Stimulated activated CD4-positive, alpha-beta T cell treated with anti-CD3 and anti-CD28 coated beads, Interleukin-2, amount 100 ng/mL, for 24 hours (primary cell): Measurements from ENCODE around the gene ZNF827.

Experiments
- DNase-seq, 2 donors: peaks; one replicate each; pipeline ENCODE4 v3.0.0-alpha.2; 2020

Gene ZNF827

DNA sequence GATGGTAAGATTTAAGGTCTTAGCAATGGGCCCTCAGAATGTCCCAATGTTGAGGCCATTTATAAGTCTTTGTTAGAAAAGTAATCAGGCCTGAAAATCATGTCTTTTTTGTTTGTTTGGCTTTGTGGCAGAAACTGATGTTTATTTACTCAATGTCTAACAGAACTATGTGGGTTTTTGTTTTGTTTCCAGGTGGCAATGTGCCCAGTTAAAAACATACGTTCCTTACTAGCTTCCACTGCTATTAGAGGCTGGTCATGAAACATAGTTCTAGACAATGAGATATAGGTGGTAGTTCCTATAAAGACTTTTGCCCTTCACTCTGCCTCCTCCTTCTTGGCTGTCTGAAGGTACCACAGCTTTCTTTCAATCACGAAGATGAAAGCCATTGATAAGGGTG is 149.9 kb downstream of the ZNF827 start:
- DNase-seq, result no peak

DNA sequence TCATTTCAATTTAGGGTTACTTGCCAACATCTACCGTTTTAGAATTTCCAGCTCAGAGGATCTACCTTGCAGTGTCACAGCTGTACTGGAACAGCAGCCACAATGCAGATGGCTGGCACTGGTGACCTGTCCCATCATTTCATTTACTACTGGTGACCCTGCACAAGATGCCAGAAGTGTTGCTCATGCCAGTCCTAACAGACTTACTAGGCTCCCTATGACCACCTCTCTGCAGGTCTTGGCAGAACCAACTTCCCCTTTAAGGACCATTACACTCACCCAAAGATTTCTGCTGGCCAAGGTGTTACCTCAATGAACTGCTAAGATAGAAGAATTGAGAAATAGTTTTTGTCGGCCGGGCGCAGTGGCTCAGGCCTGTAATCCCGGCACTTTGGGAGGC is 151.8 kb downstream of the ZNF827 start:
- no peak for DNase-seq

DNA sequence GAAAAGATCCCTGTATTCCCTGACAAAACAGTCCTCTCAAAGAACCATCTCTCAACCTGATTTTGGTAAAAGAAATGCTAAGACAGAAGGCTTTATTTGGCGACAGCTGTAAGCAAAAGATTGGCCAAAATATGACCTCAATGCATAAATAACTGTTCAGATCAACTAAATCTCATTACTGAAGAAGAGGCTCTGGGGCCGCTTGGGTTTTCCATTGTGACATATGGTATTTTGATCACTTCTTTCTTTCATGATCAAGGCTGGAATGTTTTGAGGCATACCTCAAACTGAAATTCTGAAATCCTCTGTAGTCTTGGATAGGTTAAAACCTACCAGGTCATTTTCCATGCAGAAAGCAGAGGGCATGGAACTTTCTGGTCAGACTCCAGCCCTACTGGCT is 152.4 kb downstream of the ZNF827 start:
- DNase-seq, result no peak

DNA sequence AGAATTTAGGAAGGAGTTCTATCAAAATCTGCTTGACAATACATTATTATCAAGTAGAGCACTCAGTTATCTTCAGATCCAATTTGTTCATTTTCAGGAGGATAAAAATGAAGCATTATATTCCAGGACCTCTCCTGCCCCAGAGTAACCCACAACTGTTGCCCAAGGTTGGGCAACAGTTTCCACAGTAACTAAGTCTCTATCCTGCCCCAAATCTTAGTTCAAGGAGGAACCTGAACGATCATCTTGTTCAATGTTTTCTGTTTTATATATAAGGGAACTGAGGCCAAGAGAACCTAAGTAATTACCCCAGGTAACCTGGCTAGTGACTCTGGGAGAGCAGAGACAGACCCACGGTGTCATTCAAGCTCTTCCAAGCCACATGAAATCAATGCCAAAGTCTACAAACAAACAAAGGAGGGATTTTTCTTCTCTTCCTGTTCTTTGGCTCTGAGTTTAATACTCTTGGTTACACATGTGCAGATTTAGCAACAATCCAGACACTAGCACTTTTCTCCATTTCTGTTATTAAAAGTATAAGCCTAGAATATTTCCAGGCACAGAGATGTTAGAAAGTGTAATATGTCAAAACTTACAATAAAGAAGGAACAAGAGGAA is 153.1 kb downstream of the ZNF827 start:
- DNase-seq, result no peak

DNA sequence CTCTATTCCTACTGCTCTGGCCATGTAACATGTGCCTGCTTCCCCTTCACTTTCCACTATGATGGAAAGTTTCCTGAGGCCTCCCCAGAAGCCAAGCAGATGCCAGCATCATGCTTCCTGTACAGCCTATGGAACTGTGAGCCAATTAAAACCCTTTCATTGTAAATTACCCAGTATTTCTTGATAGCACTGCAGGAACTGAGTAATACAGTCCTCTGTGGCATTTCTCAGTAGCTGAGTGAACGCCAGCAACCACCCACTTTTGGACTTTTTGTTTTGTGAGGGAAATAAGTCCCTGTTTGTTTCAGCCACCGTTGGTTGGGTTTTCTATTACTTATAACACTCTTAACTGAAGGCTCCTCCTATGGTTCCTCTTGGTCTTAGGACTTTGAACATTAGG is 154.6 kb downstream of the ZNF827 start:
- no peak for DNase-seq

DNA sequence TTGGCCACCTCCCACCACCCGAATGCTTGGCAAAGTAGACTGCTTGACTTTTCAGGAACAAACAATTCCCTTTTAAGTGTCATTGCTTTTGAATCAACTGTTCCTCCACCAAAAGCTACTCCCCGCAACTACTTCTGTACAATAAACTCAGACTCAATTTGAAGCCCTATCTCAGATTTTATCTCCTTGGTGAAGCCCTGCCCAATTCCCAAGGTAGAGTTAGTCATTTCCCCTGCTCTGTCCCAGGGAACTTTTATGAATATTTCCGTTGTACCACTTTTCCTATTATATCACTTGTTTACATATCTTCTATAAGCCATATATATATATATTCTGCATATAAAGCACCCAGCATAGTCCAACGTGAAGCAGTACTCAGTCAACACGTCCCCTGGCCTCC is 155.9 kb downstream of the ZNF827 start:
- DNase-seq, result no peak

DNA sequence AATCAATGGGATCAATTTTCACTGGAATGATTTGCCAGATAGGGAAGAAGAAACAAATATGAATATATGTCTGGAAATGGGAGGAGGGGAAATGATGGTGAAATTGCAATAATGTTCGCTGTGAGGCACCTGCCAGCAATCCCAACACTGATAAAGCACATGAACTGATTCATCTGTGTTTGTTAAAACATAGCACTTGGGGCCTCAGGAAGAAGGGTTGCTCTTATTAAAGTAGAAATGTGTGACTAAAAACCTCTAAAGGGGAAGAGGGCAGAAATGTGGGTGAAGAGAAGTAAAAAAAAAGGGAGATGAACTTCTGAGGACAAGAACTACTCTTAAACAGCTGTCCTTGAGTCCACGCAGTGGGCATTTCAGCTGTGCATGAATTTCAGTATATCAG is 157.3 kb downstream of the ZNF827 start:
- no peak for DNase-seq

DNA sequence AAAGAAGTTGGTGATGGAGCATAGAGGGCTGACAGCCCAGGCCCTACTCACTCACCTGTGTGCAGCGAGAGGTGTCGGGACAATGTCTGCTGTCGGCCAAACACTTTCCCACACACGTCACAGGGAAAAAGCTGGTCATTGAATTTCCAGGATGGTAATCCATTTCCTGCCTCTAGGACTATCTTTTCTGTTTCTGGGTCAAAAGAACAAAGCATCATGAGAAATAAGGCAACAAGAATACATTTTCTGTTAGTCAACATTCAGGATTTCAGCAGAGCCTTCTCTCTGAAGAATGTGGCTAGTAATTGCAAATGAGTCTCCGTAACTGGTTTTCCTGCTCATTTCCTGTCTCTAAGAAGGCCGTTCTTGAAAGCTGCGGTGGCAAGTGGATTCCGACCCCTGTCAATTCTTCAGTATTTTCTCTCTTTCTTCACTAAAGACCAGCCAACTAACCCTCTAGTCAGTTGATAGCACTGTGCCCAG is 159.3 kb downstream of the ZNF827 start:
- no peak for DNase-seq

DNA sequence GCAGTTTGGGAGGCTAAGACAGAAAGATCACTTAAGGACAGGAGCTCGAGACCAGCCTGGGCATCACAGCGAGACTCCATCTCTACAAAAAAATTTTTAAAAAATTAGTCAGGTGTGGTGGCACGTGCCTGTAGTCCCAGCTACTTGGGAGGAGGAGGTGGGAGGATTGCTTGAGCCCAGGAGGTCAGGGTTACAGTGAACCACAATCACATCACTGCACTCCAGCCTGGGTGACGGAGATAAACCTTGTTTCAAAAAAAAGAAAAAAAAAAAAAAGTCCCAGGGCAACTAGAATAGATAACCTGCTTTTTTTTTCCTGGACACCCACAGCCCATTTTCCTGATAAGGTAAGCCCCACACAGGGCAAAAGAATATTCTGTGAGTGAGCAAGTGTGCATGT is 162.4 kb downstream of the ZNF827 start:
- DNase-seq, result no peak

DNA sequence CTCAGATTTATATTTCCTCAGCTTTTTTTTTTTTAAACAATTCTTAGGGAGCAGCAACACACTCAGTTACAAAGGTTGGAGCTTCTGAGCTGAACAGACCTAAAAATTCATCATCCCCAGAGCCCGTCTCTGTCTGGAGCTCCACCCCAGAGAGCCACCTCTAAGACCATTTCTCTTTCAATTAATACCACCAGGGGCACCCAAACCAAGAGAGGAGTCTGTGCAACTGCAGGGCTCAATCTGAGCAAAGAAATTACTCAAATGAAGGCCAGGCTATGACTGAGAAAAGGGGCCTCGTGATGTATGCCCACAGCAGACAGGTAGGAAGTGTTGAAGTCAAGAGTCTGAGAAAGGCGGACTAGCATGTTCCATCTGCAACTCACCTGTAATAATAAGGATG is 163.2 kb downstream of the ZNF827 start:
- no peak for DNase-seq

DNA sequence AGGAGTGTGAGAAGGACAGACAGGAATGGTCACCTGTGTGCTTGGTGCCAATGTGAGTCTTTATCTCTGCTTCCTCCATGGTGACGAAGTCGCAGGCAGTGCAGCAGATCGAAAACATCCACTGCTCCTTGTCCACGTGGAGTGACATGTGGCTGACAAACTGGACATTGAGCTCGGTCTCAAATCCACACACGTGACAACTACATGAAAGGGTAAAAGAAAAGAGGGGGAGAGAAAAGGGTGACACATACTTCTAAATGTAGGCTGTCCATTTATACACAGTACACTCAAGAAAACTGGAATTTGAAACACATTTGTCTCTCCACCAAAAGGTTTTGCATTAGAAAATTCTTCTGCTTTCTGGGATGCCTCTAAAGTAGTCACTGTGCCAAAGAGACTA is 164.2 kb downstream of the ZNF827 start:
- DNase-seq, result no peak

DNA sequence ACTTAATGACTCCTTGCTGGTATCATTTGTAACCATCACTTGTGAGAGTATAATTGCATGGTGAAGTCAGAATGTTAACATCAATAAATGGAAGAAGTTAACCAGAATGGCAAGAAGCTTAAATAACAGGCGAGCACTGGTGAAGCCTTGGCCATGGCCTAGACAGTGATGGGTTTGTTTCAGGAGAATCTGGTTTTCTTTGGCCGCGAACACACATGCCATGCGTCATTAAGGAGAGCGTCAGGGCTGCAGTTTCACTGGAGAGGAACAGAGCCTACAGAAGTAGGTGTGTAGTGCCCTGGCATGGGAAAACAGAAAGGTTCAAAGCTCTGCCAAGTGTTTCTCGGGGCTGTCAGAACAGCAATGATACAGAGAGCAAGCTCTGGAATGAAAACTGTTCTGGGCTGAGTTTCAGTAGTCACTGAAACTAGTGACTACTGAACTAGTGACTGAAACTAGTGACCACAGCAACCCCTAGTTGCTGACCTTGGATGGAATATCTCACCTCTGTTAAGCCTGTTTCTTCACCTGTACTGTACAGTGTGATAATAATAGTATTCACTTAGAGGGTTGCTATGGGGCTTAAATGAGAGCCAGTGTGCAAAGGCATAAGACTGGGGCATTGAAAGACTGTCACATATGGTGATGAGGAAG is 164.9 kb downstream of the ZNF827 start:
- DNase-seq, result no peak

DNA sequence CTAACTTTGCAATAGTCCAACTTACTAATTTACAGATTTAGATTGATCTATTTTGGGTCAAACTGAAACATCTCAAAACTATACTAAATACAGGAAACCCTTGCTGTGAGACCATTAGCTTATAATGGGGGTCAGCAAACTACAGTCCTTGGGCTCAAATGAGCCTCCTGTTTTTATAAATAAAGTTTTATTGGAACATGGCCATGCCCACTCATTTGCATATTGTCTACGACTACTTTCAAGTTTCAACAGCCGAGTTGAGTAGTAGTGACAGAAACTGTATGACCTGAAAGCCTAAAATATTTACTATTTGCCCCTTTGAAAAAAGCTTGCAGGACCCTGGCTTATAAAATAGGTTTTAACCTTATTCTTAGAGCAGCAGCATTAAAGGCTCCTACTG is 166.3 kb downstream of the ZNF827 start:
- DNase-seq, result no peak

DNA sequence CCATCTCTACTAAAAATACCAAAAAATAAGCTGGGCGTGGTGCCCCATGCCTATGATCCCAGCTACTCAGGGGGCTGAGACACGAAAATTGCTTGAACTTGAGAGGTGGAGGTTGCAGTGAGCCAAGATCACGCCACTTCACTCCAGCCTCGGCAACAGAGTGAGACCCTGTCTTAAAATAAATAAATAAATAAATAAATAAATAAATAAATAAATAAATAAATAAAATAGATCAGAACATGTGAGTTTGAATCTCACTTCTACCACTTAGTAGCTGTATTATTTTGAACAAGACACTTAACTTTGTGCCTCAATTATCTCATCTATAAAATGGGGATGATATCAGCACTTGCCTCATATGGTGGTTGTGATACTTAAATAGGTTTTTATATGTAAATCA is 168.5 kb downstream of the ZNF827 start:
- DNase-seq, result no peak

DNA sequence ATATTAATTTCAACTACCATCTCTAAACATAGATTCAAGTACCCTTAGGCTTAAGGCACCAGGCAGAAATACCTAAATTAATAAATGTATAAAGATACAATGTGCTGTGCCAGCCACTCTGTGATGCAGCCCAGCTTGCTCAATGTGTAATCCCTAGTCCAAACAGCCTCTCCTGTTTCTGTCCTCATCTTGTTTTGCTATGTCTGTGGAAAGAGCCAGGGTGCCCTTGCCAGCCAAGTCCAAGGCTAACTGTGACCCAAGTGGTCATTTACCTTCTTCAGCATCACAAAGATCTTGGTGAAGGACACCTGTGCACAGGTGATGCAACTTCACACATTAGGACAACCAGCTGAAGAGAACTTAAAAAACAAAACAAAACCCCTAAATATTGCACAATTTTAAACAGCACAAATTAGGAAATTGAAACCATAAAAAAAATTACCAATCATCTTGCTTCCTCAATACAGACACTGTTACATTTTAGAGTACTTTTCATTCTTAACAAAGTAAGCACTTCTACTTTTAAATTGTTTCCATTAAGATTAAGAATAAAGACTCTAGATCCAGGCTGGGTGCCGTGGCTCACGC is 169.1 kb downstream of the ZNF827 start:
- no peak for DNase-seq

DNA sequence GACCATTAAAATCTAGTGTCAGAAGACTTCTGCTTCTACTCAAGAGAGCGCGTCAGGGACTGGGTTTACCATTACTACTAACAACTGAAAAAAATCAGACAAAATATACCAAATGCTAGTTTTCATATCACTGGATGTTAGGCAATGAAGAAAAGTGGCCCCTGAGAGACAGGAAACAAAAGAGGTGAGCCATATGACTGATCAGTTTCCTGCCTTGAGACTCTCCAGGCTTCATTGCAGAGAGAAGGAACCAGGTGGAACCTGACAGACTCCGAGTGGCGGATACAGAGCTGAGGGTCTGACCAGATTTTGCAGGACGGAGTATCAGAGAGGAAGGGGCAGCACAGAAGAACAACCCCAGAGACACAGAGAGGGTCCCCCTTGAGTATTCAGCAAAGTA is 172.3 kb downstream of the ZNF827 start:
- DNase-seq, result no peak

DNA sequence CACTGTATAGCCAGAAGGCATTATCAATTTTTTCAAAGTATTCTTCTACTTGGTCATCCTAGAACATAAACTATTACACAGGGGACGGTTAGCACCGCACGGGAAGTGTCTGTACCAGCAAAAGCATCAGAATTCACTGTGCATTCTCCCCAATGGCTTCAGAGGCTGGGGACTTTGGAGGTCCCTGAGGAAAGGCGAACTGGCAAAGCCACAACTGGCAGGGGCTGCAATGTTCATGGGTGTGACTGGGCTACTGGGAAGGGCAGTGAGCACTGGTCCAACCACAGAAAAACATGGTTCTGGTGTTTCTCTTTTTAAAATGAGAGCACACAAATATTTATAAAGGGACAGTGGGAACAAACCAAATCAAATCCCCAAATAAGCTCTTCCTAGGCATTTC is 175.2 kb downstream of the ZNF827 start:
- DNase-seq, result no peak

DNA sequence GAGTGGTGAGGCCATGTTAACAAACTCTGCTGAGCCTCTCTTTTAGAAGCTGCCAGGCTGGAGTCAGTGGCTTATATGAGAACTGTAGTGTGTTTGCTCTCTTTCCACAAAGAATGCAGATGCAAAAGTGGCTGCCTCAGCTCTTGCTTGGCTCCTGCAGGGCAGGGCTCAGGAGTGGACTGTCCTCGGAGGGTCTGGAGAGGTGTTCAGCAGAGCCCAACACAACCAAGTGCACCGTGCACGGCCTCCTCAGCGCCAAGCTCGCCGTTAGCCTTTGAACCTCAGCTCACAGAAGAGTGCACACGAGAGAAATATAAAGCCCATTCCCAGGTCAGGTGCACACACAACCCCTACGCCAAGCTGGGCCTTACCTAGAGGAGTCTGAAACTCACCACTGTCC is 175.9 kb downstream of the ZNF827 start:
- DNase-seq, result no peak

DNA sequence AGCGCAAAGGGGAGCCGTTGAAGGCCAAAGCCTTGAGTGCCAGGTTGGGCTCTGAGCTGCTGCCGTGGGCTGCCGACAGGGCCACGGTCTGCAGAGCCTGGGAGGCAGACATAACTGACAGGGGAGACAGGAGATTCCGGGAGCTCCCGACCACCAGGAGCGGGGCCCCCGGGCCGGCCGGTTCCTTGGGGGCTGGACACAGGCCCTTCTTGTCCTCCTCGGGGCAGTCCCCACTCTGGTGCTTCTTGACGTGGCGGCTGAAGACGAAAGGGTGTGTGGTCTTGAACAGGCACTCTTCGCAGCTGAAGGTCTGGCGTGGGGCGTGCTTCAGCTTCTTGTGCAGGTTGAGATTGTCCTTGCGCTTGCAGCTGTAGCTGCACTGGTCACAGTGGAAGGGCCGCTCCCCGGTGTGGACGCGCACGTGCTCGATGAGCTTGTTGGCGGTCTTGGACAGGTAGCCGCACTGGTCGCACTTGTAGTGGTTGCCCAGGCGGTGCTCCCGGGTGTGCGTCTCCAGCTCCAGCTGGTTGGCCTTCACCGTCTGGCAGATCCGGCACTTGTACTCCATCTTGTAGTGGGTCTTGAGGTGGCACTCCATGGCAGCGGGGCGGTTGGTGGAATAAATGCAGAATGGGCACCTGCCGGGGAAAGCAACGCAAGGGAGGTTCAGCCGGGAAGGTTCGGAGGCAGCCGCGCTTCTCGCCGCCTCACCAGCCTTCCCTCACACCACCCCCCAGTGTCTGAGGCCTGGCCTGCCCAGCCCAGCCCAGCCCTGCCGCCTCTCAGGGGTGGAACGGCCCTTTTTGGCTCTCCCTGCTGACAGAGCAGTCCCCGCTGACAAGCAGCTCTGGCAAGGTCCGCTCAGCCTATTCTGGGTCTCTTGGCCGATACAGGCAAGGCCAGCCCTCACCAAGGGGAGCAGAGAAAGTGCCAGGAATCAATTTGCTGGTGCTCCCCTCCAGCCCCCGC is 177.4 kb downstream of the ZNF827 start:
- no peak for DNase-seq

DNA sequence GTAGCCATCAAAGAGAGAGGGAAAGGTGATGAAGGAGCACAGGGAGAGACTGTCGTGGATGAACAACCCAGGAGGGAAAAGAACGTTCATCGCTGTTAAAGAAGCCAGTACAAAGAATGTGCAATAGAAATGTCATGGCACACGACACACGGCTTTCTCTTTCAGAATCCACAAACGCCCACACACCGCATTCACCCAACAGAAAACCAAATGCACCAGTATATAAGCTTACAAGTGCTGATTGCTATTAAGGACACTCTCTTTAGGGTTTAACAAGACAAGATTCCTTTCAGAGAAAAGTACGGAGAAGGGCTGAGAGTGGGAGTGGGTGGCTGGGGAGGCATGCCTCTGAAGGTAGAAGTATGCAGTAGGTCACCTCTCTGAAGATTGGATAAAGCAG is 178.4 kb downstream of the ZNF827 start:
- peak in 1 of 2 donors; percentile 23 for DNase-seq

DNA sequence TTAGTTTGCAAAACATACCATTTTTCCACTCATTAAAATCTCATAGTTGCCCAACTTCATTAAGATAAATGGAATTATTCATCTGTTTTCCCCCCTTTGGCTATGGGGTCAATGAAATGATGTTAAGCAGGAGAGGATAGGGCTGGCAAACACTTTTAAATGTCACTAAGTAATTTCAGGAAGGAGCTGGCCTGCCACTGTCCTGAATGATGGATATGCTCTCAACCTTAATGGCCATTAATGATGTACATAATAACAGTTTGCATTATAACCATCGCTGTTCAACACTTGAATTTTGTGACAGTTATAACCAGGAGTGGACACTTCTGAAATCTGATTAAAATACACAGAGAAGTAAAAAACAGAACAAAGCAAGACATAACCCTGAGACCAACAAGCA is 181.4 kb downstream of the ZNF827 start:
- no peak for DNase-seq

DNA sequence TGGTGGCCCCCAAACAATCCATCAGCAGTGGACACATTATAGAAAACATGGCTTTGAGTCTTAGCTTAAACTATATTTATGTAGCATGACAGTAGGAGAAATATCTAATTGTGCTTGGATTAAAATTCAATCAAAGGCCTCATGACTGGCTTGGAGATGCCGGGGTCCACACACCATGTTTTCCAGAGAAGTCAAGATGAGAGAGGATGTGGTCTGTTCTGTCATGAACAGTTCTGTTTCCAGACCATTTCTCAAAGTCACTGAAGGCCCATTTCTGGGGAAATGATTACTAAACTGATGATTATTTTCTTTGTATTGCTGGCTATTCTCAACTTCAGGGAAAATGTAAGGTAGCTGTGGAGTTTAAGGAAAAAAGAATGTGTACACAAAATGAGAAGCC is 182.4 kb downstream of the ZNF827 start:
- no peak for DNase-seq

DNA sequence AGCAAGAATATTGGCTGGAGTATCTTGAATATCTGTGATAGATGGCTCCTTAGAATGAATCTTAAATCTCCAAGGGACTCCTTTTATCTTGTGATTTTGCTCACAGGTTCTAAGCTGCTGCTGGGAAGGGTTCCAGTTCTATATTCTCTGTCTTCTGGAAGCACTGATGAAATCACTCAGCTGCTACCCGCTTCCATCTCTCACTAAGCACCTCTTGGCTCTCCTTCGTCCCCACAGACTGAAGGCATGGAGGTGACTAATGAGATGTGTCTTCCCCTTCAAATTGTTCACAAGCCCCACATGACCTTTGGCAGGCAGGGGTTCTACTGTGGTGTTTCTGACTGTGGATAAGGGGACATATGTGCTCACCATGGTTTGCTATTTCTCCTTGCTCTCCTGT is 182.8 kb downstream of the ZNF827 start:
- no peak for DNase-seq

DNA sequence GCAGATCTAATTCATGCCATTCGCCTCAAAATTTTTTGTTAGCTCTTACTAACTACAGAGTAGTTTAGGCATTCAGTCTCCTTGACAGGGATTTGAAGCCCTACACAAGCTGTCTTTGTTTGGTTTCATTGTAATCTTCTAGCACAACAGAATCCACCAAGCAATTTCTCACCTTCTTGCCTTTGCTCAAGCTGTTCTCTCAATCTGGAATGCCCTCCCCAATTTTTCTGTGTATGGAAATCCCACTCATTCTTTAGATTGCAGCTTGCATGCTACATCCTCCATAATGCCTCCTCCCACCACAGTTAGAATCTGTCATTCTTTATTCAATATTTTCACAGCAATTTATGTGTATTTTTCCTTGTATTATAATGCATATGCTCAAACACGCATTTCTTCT is 195.0 kb downstream of the ZNF827 start:
- DNase-seq, result no peak
